G401.6 (cell line): ENCODE data around the gene CREBBP.
"Not testable (repeated sequence)": the region's sequence is repeated elsewhere in the genome, so short reads cannot be mapped to it uniquely, and the experiment has no call there.

Source experiments
- FAIRE-seq: peaks from 2 replicates; lab custom pipeline; 2012; peaks lifted over from hg19 to GRCh38; lab: Jason Lieb, UNC

Gene CREBBP

DNA sequence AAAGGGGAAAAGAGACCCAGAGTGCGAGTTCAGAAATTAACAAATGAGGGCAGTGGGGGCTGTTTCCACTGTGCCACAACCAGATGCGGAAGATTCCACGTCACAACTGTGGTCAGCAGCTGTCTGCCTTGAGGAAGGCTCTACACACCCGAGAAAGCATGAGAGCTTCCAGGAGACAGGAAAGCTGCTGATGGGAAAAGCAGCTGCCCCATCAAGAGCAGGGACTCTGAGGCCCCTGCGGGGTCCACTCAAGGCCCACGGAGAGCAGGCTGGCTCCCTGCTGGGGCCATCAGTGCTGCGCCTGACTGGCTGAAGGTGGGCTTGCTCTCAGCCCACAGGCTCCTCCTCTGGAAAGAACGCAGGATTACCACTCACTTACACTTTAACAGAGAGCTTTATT is 148.3 kb downstream of the CREBBP start:
- no peak for FAIRE-seq

DNA sequence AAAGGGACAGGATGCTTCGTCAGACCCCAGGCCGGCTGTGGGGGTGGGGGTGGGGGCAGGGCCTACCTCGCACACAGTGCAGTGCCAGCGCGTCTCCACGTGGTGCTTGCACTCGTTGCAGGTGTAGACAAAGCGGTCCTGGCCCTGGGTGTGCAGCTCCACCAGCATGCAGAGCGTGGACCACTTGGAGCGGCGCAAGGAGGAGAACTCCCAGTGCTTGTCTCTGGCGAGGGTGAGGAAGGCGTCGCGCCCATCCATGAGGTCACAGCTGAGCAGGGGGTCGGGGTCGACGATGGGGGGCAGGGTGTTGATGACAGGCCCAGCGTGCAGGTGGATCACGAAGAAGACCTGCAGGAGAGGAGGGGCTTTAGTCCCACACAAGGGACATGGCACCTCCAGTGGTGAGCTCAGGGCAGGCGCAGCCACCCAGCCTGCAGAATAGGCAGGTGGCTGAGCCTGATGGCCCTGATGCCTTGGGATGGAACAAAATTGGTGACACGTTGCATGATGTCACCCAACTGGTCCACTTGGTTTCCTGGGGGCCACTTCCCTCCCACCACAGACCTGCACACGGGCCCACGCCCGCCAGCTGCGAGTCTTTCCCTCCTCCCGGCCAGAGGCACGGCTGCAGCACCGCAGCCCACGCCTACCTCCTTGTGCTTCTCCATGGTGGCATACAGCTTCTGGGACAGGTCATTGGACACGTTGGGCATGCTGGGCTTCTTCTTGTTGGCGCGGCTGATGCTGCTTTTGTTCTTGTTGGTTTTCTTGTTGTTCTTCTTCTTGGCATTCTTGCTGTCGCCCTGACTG is 149.2 kb downstream of the CREBBP start:
- no peak for FAIRE-seq

DNA sequence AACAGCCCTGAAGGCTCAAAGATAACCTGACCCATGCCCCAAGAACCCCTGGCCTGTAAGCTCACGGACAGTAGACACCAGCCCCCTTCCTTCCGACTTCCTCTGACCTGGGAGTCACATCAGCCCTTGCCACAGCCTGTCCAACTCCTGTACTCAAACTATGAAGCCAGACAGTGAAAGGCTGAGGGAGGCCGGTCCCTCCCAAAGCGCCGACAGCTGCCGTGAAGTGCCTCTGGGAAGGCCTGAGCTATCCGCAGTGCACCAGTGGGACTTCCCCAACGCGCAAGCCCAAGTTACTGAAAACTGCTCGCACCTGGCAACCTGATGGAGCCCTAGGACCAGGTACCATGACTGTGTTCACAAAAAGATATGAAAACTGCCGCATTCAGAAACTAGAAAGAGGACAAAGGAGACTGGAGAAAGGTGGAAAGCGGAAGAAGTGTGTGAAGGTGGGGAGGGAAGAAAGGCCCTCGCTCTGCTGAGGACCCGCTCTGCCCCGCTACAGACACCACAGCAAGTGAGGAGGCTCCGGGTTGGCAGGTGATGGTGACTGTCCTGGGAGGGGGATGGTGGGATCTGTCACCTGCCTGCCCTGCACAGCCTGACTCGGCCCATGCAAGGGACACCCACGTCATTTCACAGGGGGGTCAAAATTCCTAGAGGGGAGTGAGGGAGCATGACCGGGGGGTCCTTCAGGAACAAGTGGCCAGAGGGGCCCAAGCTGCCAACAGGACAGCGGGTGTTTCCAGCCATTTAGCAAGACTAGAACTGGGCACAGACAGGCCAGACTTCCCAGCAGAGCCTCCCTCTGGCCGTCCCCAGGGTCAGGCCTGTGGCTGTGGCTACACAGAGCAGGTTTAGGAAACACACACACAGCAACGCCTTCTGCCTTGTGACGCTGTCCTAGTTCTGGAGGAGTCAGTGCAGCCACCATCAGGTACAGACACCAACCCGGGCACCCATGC is 150.1 kb downstream of the CREBBP start:
- no peak for FAIRE-seq

DNA sequence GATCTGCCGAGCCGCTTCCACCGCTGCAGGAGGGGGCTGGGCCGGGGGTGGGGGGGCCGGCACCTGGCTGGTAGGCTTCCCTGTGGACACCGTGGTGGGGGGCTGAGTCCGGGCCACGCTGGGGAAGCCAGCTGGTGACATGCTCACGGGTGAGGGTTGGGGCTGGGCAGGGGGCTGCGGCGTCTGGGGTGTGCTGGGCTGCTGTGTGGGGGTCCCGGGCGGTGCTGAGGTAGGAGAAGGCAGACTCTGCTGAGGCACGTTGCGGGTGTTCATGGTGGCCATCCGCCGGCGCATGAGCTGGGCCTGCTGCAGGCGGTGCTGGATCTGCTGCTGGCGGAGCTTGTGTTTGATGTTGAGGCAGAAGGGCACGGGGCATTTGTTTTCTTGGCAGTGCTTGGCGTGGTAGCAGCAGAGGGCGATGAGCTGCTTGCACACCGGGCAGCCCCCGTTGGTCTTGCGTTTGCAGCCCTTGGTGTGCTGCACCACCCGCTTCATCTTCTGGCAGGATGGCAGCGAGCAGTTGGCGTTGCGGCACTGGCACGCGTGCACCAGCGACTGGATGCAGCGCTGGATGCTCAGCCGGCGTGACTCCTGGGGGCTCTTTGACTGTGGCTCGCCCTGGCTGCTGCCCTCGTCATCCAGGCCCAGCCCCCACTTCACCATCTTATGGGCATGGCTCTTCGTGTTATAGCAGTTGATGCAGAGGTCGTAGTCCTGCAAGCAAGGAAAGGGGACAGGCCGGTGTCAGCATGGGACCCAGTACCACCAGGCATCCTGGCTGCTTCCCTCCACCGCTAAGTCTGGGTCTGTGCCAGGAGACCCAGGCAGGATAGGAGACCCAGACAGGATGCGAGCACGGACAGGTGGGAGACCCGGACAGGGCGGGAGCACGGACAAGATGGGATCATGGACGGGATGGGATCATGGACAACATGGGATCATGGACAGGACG is 151.1 kb downstream of the CREBBP start:
- FAIRE-seq, result no peak

DNA sequence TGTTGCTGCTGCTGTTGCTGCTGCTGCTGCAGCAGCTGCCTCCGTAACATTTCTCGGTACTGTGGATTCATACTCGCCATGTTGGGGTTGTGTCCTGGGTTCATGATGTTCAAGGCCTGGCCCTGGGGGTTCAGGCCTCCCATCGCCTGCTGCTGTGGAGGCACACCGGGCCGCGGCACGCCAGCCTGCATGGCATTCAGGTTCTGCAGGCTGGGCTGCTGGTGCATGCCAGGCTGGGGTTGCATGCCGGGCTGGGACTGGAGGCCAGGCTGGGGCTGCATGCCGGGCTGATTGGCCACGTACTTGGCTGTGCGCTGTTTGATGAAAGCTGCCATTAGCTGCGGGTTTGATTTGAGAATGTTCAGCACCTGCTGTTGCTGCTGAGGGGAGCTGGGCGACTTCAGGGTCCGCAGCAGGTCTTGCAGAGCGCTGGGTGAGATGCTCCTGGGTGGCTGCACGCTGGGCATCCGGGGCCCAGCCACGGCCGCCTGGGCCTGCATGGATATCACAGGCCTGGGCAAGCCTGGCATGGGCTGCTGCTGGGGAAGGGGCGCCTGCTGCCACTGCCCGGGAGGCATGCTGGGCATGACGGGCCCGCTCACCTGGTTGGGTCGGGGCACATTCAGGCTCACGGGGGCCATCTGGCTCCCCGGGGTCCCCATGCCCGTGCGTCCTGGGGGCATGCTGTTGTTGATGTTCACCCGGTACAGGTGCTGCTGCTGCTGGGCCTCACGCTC is 151.9 kb downstream of the CREBBP start:
- no peak for FAIRE-seq

DNA sequence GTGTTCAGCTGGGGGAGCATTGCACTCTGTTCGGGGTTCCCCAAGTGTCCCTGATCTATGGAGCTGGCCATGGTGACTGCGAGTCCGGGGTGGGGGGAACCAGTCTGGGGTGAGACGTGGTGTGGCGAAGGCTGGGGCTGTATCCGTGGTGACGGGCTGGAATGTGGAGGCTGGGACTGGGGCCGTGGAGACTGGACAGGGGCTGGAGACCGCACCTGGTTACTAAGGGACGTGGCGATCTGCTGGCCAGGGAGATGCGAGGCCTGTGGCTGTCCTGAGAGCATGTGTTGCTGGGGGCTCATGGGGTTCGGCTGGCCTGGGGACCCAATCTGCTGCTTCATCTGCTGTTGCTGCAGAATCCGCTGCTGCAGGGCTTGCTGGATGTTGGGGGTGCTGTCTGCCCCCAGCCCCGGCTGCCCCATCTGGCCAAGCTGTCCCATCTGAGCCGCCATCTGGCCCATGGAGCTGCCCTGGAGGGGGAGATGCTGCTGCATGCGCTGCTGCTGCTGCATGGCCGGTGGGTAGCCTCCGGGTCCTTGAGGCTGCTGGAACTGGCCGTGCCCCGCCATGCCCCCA is 152.6 kb downstream of the CREBBP start:
- FAIRE-seq, result no peak

DNA sequence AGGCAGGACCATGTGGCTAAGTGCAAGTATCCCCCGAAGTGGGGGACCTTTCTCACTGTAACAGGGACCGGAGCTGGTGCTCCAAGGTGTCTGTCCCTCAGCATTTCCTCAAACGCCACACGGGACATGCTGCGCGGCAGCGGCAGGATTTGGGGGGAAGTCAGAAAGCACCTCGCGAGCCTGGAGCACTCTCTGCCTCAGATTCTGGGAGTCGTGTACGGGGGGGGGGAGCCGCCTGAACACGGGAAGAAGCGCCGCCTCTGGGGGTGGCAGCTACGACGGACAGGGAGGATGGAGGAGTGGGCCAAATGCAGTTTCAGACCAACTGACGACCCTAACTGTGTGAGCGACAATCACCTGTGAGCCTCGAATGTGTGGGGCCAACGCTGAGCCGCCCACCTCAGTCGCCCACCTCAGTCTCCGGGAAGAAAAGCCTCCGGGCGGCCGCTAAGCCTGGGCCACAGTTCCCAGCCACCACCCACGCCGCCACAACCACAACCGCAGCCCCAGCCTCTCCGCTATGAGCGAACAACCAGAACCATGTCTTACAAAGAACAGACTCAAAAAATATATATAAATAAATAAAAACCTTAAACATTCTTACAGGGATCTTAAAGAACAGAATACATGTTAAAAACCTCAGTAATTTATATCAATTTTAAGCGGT is 154.4 kb downstream of the CREBBP start:
- FAIRE-seq, result no peak

DNA sequence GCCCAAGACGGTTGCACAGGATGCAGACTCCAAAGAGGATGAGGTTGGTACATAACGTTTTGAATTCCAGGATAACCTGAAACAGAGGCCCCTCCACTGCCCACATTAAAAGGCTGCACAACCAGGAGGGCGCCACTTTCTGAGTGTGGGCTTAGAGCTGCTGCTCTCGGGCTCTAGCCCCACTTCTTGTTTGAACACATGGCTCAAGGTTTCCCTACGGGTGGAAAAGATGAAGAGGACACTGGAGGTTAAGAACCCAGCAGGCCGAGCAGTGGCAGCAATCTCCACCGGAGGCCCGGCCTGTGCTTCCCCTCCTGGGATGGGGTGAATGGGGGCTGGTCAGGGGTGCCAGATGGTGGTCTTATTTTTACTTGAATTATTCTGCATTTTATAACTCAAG is 155.2 kb downstream of the CREBBP start:
- FAIRE-seq, result no peak

DNA sequence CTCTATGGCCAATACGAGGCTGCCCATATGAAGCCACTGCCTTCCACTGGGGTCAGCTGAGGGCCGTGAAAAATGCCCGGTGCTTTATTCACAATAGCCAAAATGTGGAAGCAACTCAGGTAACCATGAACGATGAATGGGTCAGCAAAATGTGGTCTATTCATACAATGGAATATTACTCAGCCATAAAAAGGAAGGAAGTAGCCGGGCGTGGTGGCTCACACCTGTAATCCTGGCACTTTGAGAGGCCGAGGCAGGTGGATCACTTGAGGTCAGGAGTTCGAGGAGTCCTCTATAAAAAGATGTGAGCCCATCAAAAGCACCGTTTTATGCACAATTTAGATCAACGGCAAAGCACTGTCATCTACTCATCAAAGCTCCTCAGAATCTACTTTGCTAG is 158.0 kb downstream of the CREBBP start:
- FAIRE-seq, result no peak

DNA sequence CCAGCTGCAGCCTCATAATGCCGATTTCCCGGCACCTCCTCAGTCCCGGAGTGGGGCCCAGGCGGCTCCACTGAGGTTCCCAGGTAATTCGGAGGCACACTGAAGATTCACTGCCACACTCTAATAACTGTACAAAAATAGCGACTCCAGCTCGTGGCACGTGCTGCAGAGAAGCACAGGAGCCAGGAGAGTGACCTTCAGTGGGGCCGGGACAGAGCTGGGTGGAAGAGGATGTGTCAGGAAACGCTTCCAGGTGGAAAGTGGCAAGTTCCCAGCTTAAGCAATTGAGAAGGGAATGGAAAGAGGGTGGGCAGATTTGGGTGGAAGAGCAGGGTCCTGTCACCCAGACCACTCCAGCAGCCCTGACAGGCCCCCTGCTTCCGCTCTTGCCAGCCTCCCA is 160.1 kb downstream of the CREBBP start:
- no peak for FAIRE-seq

DNA sequence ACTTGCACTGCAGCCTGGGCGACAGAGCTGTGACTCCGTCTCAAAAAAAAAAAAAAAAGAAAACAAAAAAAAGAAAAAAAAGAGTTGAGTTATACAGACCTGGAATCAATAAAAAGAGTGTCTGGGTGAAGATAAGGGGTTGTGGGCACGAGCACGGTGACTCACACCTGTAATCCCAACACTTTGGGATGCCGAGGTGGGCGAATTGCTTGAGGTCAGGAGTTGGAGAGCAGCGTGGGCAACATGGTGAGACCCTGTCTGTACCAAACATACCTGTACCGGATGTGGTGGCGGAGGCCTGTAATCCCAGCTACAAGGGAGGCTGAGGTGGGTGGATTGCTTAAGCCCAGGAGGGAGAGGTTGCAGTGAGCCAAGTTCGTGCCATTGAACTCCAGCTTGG is 161.9 kb downstream of the CREBBP start:
- no peak for FAIRE-seq

DNA sequence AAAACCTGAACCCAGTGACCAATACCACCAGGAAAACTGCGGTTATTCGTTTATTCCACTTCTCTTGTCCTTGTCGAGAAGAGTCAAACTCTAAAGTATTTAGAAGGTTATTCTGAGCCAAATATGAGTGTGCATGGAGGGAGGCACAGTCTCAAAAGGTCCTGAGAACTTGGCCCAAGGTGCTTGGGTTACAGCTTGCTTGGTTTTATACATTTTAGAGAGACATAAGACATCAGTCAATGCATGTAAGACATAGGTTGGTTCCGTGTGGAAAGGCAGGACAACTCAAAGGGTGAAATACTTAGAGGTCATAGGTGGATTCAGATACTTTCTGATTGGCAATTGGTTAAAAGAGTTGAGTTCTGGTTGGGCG is 162.5 kb downstream of the CREBBP start:
- FAIRE-seq, result no peak

DNA sequence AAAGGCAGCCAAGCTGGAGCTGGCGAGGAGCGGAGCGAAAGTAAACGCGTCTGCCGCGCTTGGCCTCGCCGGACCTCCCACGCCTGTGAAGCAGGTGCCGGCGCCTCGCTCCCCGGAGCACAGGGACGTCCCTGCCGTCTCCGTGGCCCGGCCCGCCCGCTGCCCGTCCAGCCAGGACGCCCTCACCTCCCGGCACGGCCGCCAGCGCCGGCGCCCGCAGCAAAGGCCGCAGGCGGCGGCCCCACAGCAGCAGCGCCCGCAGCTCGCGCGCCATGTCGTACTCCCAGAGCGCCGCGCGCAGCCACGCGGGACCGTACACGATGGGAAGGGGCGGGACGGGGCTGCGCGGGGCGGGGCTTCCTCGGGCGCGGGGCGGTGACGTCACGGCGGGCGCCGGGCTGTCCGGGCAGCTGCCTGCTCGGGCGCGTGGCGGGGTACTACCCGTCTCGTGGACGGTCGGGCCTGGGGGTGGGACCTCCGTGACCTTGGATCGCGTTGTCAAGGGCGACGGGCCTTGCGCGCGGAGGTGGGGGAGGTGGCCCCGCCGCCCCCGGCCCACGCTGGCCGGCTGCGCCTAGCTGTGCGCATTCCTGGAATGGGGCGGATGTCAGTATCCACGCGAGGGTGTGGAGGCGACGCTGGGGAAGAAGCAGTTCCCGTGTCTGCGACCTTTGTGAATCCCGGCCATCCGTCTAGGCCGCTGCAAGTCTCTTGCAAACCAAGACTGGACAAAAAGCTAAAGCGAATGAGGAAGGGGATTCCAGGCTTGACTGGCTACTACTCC is 163.1 kb downstream of the CREBBP start, which contains the start of gene TRAP1:
Gene TRAP1 (minus strand): TSS at position 290 of the 784 bp plus-strand sequence. CDS start 16 bp downstream, at position 274.
- FAIRE-seq, result no peak

DNA sequence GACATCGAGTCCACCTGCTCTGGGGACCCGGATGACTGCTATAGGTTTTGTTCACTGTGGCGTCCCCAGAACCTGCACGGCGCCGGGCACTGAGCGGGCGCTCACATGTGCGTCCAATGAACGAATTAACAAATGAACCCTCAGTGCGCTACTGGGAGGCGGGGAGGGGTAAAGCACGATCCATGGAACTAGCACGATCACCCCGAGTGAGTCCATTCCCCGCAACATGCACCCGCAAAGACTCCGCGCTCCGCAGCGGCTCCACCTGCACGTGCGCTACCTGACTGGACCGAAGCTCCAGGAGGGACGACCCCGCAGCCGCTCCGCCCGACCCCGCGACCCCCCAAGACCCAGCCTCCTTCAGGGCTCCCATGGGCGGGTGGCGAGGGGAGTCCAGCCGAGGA is 163.7 kb downstream of the CREBBP start:
- FAIRE-seq, result no peak

DNA sequence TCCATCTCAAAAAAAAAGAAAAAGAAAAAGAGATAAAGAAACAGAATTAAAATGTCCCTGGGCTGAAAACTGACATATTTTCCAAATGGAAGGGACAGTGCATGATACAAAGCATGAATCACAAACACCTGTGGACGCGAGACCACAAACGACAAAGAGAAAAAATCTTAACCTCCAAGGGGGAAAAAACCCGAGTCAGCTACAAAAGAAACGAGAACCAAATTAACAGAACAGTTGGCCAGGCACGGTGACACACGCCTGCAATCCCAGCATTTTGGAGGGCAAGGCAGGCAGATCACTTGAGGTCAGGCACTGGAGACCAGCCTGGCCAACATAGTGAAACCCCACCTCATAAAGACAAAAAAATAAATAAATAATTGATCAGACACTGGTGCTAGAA is 165.1 kb downstream of the CREBBP start:
- FAIRE-seq, result no peak

DNA sequence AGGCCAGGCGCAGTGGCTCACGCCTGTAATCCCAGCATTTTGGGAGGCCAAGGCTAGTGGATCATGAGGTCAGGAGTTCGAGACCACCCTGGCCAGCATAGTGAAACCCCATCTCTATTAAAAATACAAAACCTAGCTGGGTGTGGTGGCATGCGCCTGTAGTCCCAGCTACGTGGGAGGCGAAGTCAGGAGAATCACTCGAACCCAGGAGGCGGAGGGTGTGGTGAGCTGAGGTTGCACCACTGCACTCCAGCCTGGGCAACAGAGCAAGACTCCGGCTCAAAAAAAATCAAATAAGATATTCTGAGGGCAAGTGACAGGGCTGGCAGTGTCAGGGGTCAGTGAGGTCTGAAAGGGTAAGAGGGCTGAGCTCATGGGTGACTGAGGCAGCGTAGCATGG is 166.1 kb downstream of the CREBBP start:
- FAIRE-seq, result not testable (repeated sequence)

DNA sequence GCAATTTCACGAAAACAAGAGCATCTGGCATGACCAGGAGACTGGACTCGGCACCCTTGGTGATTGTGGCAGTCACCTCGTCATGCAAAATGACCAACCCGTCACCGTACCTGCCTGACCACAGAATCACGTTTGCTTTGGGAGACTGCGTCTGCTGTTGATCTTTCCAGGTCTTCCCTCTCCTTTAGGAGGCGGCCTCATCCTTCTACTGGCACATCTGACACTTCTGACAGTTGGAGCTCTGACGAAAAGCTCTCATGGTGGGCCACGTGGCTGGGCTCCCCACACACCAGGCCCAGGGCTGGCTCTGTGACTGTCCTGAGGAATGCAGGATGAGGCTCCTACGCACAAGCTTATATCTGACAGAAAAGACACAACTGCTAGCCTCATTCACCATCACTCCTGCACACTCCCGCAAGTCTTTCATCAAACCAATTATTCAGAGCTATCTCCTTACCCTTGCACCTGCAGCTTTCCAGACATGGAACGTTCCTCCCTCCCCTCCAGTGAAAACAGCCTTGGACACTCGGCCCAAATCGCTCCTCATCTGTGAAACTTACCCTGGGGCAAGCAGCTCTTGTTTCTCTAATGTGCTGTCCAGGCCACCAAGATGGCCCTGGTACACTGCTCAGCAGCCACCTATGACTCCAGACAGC is 166.8 kb downstream of the CREBBP start:
- FAIRE-seq, result no peak

DNA sequence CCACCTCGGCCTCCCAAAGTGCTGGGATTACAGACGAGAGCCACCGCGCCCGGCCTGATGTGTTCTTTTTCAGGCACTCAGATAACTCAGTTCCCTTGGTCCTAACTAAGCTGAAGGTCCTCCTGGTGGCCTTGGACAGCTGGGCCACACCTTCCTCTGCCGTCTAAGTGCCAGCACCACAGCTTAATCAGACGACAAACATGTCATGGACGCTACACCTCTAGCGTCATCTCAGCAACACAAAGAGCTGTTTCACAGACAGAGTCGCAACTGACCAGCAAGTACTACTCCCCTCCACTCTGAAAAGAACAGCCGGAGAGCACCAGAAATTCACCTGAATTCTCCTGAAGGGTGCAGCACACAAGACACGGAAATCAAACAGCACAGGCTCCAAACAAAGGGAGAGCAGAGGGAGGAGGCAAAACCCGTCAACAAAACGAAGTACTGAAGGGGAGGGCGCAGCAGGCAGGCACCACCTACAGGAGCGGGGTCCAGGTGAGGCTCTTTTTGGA is 167.6 kb downstream of the CREBBP start:
- FAIRE-seq, result no peak
